CD4-positive, CD25-positive, alpha-beta regulatory T cell (primary cell): ENCODE results near the gene CD69. TPM values are rescaled to one million over a fixed set of nuclear protein-coding genes. Genes with fewer than 3 reads are reported as not detected.
A peak's percentile ranks its signal among the peaks of the same experiment; 100 is the strongest.

ENCODE experiments used
- ATAC-seq, 2 donors: fragments of 150-1000 bp; cut with Tn5 transposase; one replicate each; pipeline ENCODE4 v1.10.0; 2021; ENCODE audit warnings: low read depth in 2 of 2, moderate number of reproducible peaks in 2 of 2, moderate library complexity in 1 of 2
- DNase-seq, 3 donors: peaks; one replicate each; pipeline versions ENCODE4 v3.0.0 to v3.0.0-alpha.2; 2012 to 2022; ENCODE audit warnings: mixed read lengths in 1 of 3
- H3K27ac ChIP-seq: one replicate; pipeline ENCODE4 v1.7.0; 2013; ENCODE audit warnings: mild to moderate bottlenecking, low read length; ENCODE audit not compliant: insufficient read depth, poor library complexity, severe bottlenecking
- H3K27me3 ChIP-seq: one replicate; pipeline ENCODE4 v1.7.0; 2013; ENCODE audit warnings: low read length; ENCODE audit not compliant: control insufficient read depth, insufficient read depth
- H3K36me3 ChIP-seq: one replicate; pipeline ENCODE4 v1.7.0; 2013; ENCODE audit warnings: mild to moderate bottlenecking, low read length, moderate library complexity; ENCODE audit not compliant: control insufficient read depth, insufficient read depth
- H3K4me1 ChIP-seq: 2 replicates; pipeline ENCODE4 v1.7.0; 2013; ENCODE audit warnings: mild to moderate bottlenecking, low read length; ENCODE audit not compliant: insufficient read depth, control insufficient read depth, poor library complexity, severe bottlenecking
- H3K4me3 ChIP-seq: one replicate; pipeline ENCODE4 v1.7.0; 2013; ENCODE audit warnings: low read depth, mild to moderate bottlenecking, low read length, moderate library complexity
- H3K9me3 ChIP-seq, 2 experiments: 1 replicate in 1 of 2; 2 replicates in 1 of 2; pipeline ENCODE4 v1.7.0; 2013; ENCODE audit warnings: low read length in 2 of 2, mild to moderate bottlenecking in 1 of 2, moderate library complexity in 1 of 2; ENCODE audit not compliant: control insufficient read depth in 2 of 2
- H3K27ac Mint-ChIP-seq, 3 donors: one replicate each; pipeline ENCODE4 v1.8.0; 2020 to 2022; ENCODE audit warnings: mild to moderate bottlenecking in 3 of 3, mixed read lengths in 3 of 3, moderate library complexity in 2 of 3
- H3K27me3 Mint-ChIP-seq: one replicate; pipeline ENCODE4 v1.8.0; 2022; ENCODE audit warnings: mild to moderate bottlenecking, mixed read lengths
- H3K36me3 Mint-ChIP-seq: one replicate; pipeline ENCODE4 v1.8.0; 2020; ENCODE audit warnings: mixed read lengths
- H3K4me1 Mint-ChIP-seq, 4 donors: one replicate each; pipeline ENCODE4 v1.8.0; 2020 to 2022; ENCODE audit warnings: mixed read lengths in 4 of 4, mild to moderate bottlenecking in 1 of 4
- H3K4me3 Mint-ChIP-seq, 4 donors: one replicate each; pipeline ENCODE4 v1.8.0; 2020 to 2022; ENCODE audit warnings: mild to moderate bottlenecking in 4 of 4, mixed read lengths in 4 of 4, moderate library complexity in 3 of 4
- H3K9me3 Mint-ChIP-seq, 7 donors: one replicate each; pipeline ENCODE4 v1.8.0; 2020 to 2022; ENCODE audit warnings: mixed read lengths in 7 of 7, mild to moderate bottlenecking in 3 of 7, moderate library complexity in 2 of 7
- polyA plus RNA-seq, 4 donors: library from polyadenylated mRNA; unstranded; fragments of 300-500 nt; fragmentation: Illumina TruSeq; gene quantifications; one replicate each; pipeline ENCODE4 v1.2.3, GENCODE V29; 2021
- total RNA-seq: library from RNA; stranded (reverse); gene quantifications from one replicate; pipeline ENCODE4 v1.2.3, GENCODE V29; 2022

The CD69 gene
- total and polyA plus RNA-seq, 5 donors from 2014 or later, result 189 to 1,130 (median 252) TPM

DNA sequence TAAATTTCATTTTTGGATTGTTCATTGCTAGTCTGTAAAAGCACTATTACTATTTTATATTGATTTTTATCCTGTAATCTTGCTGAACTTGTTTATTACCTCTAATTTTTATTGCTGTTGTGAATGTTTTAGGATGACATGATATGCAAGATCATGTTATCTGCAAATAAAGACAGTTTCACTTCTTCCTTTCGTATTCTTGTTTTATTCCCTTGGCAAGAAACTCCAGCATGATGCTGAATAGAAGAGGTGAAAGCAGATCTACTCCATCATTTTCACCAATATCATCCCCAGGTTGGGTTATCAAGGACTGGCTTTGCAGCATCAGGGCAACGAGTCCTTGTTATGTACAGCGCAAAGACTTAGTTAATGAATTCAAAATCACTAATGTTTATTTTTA lies 25.1 kb downstream of the CD69 start:
- H3K27me3 ChIP-seq, result no peaks in the 10 kb centered on the region
- Mint-ChIP-seq H3K27ac (no peak overlapping the region), H3K27me3 (peaks cover 16% of the 10 kb centered on the region)

DNA sequence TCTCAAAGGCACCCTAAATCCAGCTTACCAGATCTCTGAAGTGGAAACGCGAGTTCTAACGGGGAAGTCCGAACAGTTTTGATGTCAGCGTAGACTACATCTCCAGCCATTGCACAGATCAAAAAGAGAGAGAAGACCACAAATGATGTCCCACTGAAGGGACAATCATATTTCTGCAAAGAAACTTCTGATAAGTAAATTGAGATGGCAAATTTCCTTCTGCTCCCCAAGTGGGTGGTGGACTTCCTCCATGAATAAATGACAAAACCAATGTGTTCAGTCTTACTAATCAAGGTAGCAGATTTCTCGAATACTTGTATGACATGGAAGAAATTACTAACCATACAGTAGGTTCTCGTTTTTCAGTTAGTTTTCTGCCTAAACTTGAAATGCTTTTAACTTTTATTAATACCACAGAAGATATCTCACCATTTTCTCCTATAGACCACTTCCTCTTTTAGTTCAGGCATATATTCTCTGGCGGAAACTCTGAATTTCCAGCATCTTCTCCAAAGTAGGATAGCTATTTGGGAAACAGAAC lies 27.7 kb downstream of the CD69 start, which contains the start of gene CLECL1:
Gene CLECL1 (minus strand): TSS at position 177 of the 541 bp plus-strand sequence.
- H3K36me3 Mint-ChIP-seq, result no peaks in the 10 kb centered on the region
- DNase-seq, result no peak

More for the DNA sequence above, 25.1 kb downstream of the CD69 start:
- peaks cover 32% of the 10 kb centered on the region for H3K4me1 ChIP-seq
- Mint-ChIP-seq H3K36me3 (no peaks in the 10 kb centered on the region), H3K9me3 (peaks cover 0 to under 1% (median 0%) of the 10 kb centered on the region in 7 donors), H3K4me1 (peaks cover 27 to 56% (median 37%) of the 10 kb centered on the region in 4 donors), H3K4me3 (no peak overlapping the region)
- H3K27ac ChIP-seq, result no peak overlapping the region
- DNase-seq, result no peak
- no peak for ATAC-seq
- no peak overlapping the region for H3K4me3 ChIP-seq
- H3K9me3 ChIP-seq, result no peaks in the 10 kb centered on the region
- H3K36me3 ChIP-seq, result no peaks in the 10 kb centered on the region

DNA sequence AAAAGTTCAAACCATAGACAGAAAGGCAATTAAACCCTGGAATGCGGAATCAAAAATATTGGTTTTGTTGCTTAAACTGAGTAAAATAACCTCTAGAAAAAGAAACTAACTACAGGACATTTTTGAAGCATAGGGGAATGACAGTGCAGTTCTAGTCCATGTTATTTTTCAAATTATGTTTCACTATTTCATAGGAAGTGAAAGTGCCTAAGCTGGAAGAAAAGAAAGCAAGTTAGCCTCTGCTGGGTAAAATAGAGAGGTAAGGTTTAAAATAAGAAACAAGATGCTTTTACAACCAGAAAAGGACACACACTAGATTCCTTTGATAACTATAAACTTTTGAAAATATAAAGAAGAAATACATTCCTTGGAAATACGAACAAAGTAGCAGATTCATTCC lies 28.9 kb downstream of the CD69 start:
- Histone ChIP-seq H3K36me3 (no peaks in the 10 kb centered on the region), H3K9me3 (no peaks in the 10 kb centered on the region), H3K4me1 (peaks cover 6% of the 10 kb centered on the region), H3K27me3 (no peaks in the 10 kb centered on the region), H3K4me3 (no peak overlapping the region), H3K27ac (no peak overlapping the region)
- Mint-ChIP-seq H3K4me3 (no peak overlapping the region), H3K27ac (no peak overlapping the region), H3K4me1 (peaks cover 9 to 25% (median 18%) of the 10 kb centered on the region in 4 donors), H3K9me3 (no peaks in the 10 kb centered on the region), H3K27me3 (peaks cover 21% of the 10 kb centered on the region), H3K36me3 (no peaks in the 10 kb centered on the region)
- ATAC-seq, result no peak
- DNase-seq, result peak in 1 of 3 donors; percentile 55

More for the DNA sequence above, 27.7 kb downstream of the CD69 start, which contains the start of gene CLECL1:
- no peaks in the 10 kb centered on the region for H3K27me3 ChIP-seq
- Mint-ChIP-seq H3K27me3 (peaks cover 21% of the 10 kb centered on the region), H3K4me3 (peak within 1 kb of the TSS in 2 of 4 donors; percentile 17 to 21), H3K4me1 (peaks cover 15 to 37% (median 27%) of the 10 kb centered on the region in 4 donors), H3K27ac (peak within 1 kb of the TSS in 2 of 3 donors; percentile 23 to 75), H3K9me3 (no peaks in the 10 kb centered on the region)
- H3K4me3 ChIP-seq, result peak within 1 kb of the TSS; percentile 20
- no peak within 1 kb of the TSS for H3K27ac ChIP-seq
- no peak for ATAC-seq
- H3K36me3 ChIP-seq, result no peaks in the 10 kb centered on the region
- no peaks in the 10 kb centered on the region for H3K9me3 ChIP-seq
- peaks cover 17% of the 10 kb centered on the region for H3K4me1 ChIP-seq

DNA sequence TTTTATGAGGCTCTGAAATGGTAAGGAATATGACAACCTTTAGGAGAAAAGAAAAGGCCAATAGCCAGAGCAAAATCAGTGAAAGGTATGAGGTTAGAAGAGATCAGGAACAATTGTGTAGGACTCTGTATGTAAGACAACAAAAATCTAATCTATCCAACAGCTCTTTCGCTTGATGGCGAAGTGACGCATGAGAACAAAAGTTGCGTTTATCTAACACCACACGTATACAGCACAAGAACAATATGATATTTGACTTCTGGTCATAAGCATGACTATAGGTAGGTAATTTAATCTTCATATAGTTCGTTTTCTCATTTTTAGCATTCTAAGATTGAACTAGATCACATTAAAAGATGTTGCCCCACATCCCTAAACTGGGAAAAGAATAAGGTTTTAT lies 29.3 kb downstream of the CD69 start:
- Mint-ChIP-seq H3K9me3 (no peaks in the 10 kb centered on the region), H3K4me3 (no peak overlapping the region), H3K4me1 (peaks cover 7 to 21% (median 14%) of the 10 kb centered on the region in 4 donors), H3K27ac (no peak overlapping the region), H3K36me3 (no peaks in the 10 kb centered on the region), H3K27me3 (peaks cover 21% of the 10 kb centered on the region)
- ATAC-seq (no peak), DNase-seq (no peak)
- Histone ChIP-seq H3K4me1 (peaks cover 5% of the 10 kb centered on the region), H3K9me3 (no peaks in the 10 kb centered on the region), H3K27me3 (no peaks in the 10 kb centered on the region), H3K36me3 (no peaks in the 10 kb centered on the region), H3K4me3 (no peak overlapping the region), H3K27ac (no peak overlapping the region)

DNA sequence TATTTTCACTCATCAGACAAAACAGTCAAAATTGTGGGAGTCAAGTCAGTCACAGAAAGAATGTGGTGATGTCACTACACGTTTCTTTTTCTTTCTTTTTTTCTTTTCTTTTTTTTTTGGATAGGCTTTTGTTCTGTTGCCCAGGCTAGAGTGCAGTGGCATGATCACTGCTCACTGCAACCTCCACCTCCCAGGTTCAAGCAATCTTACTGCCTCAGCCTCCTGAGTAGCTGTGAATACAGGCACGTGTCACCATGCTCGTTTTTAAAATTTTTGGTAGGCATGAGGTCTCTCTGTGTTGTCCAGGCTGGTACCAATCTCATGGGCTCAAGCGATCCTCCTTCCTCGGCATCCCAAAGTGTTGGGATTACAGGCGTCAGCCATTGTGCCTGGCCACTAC lies 30.1 kb downstream of the CD69 start:
- peaks cover 5% of the 10 kb centered on the region for H3K4me1 ChIP-seq
- peak overlapping the region in 1 of 3 donors; percentile 52 for H3K27ac Mint-ChIP-seq
- H3K27ac ChIP-seq, result no peak overlapping the region
- H3K4me1 Mint-ChIP-seq, result peaks cover 7 to 18% (median 13%) of the 10 kb centered on the region in 4 donors
- no peaks in the 10 kb centered on the region for H3K36me3 Mint-ChIP-seq
- H3K4me3 Mint-ChIP-seq, result no peak overlapping the region
- no peaks in the 10 kb centered on the region for H3K27me3 ChIP-seq
- H3K4me3 ChIP-seq, result no peak overlapping the region
- no peak for ATAC-seq
- H3K36me3 ChIP-seq, result no peaks in the 10 kb centered on the region
- no peaks in the 10 kb centered on the region for H3K9me3 Mint-ChIP-seq
- peaks cover 21% of the 10 kb centered on the region for H3K27me3 Mint-ChIP-seq
- no peaks in the 10 kb centered on the region for H3K9me3 ChIP-seq
- DNase-seq, result no peak

DNA sequence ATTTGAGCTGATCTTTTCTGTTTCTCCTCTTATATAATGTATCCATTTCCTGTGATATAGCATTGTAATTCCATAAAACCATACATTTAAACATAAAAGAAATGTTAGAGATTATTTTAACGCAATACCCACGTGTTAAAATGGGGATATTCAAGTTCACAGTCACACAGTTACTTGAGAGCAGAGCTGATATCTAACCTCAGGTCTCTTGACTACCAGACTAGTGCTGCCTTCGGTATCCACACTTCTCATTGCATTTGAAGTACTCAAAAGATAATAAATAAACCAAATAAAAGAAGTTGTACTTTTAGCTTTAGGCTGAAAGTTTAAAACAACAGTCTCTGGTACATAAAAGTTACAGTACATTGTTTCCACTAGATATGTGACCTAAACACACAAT lies 30.7 kb downstream of the CD69 start:
- Histone ChIP-seq H3K36me3 (no peaks in the 10 kb centered on the region), H3K4me3 (no peak overlapping the region), H3K27me3 (no peaks in the 10 kb centered on the region), H3K9me3 (no peaks in the 10 kb centered on the region), H3K4me1 (peaks cover 5% of the 10 kb centered on the region), H3K27ac (no peak overlapping the region)
- peaks cover 7 to 18% (median 13%) of the 10 kb centered on the region in 4 donors for H3K4me1 Mint-ChIP-seq
- no peak for DNase-seq
- no peak overlapping the region for H3K27ac Mint-ChIP-seq
- H3K9me3 Mint-ChIP-seq, result no peaks in the 10 kb centered on the region
- H3K27me3 Mint-ChIP-seq, result peaks cover 21% of the 10 kb centered on the region
- no peaks in the 10 kb centered on the region for H3K36me3 Mint-ChIP-seq
- no peak for ATAC-seq
- no peak overlapping the region for H3K4me3 Mint-ChIP-seq

DNA sequence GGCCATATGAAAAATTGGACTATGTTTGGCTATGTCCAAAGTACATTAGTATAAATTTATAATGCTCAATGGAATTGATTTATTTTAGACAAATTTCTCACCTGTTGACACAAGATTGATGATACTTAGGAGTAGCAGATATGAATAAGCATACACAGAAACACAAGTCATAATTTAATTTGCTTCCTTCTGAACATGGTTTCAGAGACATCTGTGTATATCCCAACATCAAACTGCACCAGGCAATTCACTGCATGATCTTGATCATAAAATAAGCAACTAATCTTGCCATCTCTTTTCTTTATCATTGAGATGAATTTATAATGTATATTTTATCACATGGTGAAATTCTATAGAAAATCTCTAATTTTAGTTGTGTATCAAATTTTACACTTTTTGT lies 31.6 kb downstream of the CD69 start:
- Histone ChIP-seq H3K27me3 (no peaks in the 10 kb centered on the region), H3K4me1 (peaks cover 5% of the 10 kb centered on the region), H3K9me3 (no peaks in the 10 kb centered on the region), H3K36me3 (no peaks in the 10 kb centered on the region), H3K4me3 (no peak overlapping the region), H3K27ac (no peak overlapping the region)
- no peak for ATAC-seq
- H3K4me3 Mint-ChIP-seq, result no peak overlapping the region
- H3K36me3 Mint-ChIP-seq, result no peaks in the 10 kb centered on the region
- no peak for DNase-seq
- no peaks in the 10 kb centered on the region for H3K9me3 Mint-ChIP-seq
- H3K4me1 Mint-ChIP-seq, result peaks cover 7 to 18% (median 13%) of the 10 kb centered on the region in 4 donors
- peaks cover 27% of the 10 kb centered on the region for H3K27me3 Mint-ChIP-seq
- H3K27ac Mint-ChIP-seq, result no peak overlapping the region

DNA sequence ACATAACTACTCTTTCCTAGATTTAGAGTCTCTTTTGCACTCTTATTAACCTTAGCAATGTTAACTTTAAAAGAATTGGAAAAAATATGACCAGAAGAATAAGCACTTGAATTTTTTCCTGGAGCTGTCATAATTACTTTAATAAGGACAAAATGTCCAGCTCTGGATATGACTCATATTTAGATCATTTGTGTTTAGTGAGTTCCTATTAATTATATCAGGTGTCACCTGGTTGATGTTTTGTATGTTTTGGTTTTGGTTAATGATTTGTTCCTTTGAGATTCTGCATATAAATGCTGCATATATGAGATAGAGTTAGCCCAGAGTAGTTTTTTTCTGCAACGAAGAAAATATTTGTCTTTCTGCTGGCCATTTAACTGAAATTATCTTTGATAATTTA lies 32.9 kb downstream of the CD69 start:
- Histone ChIP-seq H3K4me1 (peaks cover under 1% of the 10 kb centered on the region), H3K36me3 (no peaks in the 10 kb centered on the region), H3K27me3 (peaks cover 5% of the 10 kb centered on the region), H3K4me3 (no peak overlapping the region), H3K27ac (no peak overlapping the region), H3K9me3 (no peaks in the 10 kb centered on the region)
- ATAC-seq, result no peak
- Mint-ChIP-seq H3K36me3 (no peaks in the 10 kb centered on the region), H3K9me3 (no peaks in the 10 kb centered on the region), H3K4me3 (no peak overlapping the region), H3K27me3 (peaks cover 30% of the 10 kb centered on the region), H3K27ac (no peak overlapping the region), H3K4me1 (peaks cover 5 to 13% (median 6%) of the 10 kb centered on the region in 4 donors)
- no peak for DNase-seq
